ENCODE data around the gene THRSP. TPM values are rescaled to one million over a fixed set of nuclear protein-coding genes. Genes with fewer than 3 reads are reported as not detected.
"Not testable (repeated sequence)": the region's sequence is repeated elsewhere in the genome, so short reads cannot be mapped to it uniquely, and the experiment has no call there.

Gene THRSP
- total RNA-seq, 1 donor from 2014 or later: not detected

- Mint-ChIP-seq H3K36me3 (ENCODE audit: low read depth, unreplicated experiment) (peaks cover 14% of the 10 kb centered on the region), H3K27ac (ENCODE audit: unreplicated experiment) (peak overlapping the region; percentile 87), H3K27me3 (ENCODE audit: unreplicated experiment) (peaks cover 17% of the 10 kb centered on the region), H3K4me1 (ENCODE audit: unreplicated experiment) (peaks cover 42% of the 10 kb centered on the region), H3K9me3 (ENCODE audit: unreplicated experiment) (no peaks in the 10 kb centered on the region), H3K4me3 (ENCODE audit: unreplicated experiment) (peak overlapping the region; percentile 97)
- DNase-seq (ENCODE audit: low spot score): no peak
- TF ChIP-seq CTCF (IDR thresholded peaks at IDR 0.05; ENCODE audit: unreplicated experiment): no peak
Observed at GRCh38 chr11:78080084-78080817, 16.6 kb downstream of the THRSP start.

- DNase-seq (ENCODE audit: low spot score): no peak
- Mint-ChIP-seq H3K9me3 (ENCODE audit: unreplicated experiment) (no peaks in the 10 kb centered on the region), H3K27ac (ENCODE audit: unreplicated experiment) (peak overlapping the region; percentile 54), H3K36me3 (ENCODE audit: low read depth, unreplicated experiment) (peaks cover 14% of the 10 kb centered on the region), H3K4me1 (ENCODE audit: unreplicated experiment) (peaks cover 40% of the 10 kb centered on the region), H3K4me3 (ENCODE audit: unreplicated experiment) (peak overlapping the region; percentile 11), H3K27me3 (ENCODE audit: unreplicated experiment) (peaks cover 17% of the 10 kb centered on the region)
- no peak for TF ChIP-seq CTCF (IDR thresholded peaks at IDR 0.05; ENCODE audit: unreplicated experiment)
Observed at GRCh38 chr11:78080818-78081495, 17.3 kb downstream of the THRSP start.

- H3K27me3 Mint-ChIP-seq (ENCODE audit: unreplicated experiment): peaks cover 17% of the 10 kb centered on the region
- TF ChIP-seq CTCF (IDR thresholded peaks at IDR 0.05; ENCODE audit: unreplicated experiment): no peak
- no peaks in the 10 kb centered on the region for H3K9me3 Mint-ChIP-seq (ENCODE audit: unreplicated experiment)
- H3K4me1 Mint-ChIP-seq (ENCODE audit: unreplicated experiment): peaks cover 39% of the 10 kb centered on the region
- DNase-seq (ENCODE audit: low spot score): no peak
- peak overlapping the region; percentile 6 for H3K4me3 Mint-ChIP-seq (ENCODE audit: unreplicated experiment)
- H3K27ac Mint-ChIP-seq (ENCODE audit: unreplicated experiment): peak overlapping the region; percentile 65
- H3K36me3 Mint-ChIP-seq (ENCODE audit: low read depth, unreplicated experiment): peaks cover 14% of the 10 kb centered on the region
Observed at GRCh38 chr11:78081583-78081982, 17.9 kb downstream of the THRSP start.

- peak overlapping the region; percentile 6 for H3K4me3 Mint-ChIP-seq (ENCODE audit: unreplicated experiment)
- H3K9me3 Mint-ChIP-seq (ENCODE audit: unreplicated experiment): no peaks in the 10 kb centered on the region
- TF ChIP-seq CTCF (IDR thresholded peaks at IDR 0.05; ENCODE audit: unreplicated experiment): no peak
- peaks cover 14% of the 10 kb centered on the region for H3K36me3 Mint-ChIP-seq (ENCODE audit: low read depth, unreplicated experiment)
- H3K27me3 Mint-ChIP-seq (ENCODE audit: unreplicated experiment): peaks cover 19% of the 10 kb centered on the region
- H3K4me1 Mint-ChIP-seq (ENCODE audit: unreplicated experiment): peaks cover 40% of the 10 kb centered on the region
- peak overlapping the region; percentile 65 for H3K27ac Mint-ChIP-seq (ENCODE audit: unreplicated experiment)
- DNase-seq (ENCODE audit: low spot score): no peak
Observed at GRCh38 chr11:78082146-78082545, 18.5 kb downstream of the THRSP start.

- no peaks in the 10 kb centered on the region for H3K9me3 Mint-ChIP-seq (ENCODE audit: unreplicated experiment)
- TF ChIP-seq CTCF (IDR thresholded peaks at IDR 0.05; ENCODE audit: unreplicated experiment): no peak
- H3K4me3 Mint-ChIP-seq (ENCODE audit: unreplicated experiment): no peak overlapping the region
- peaks cover 14% of the 10 kb centered on the region for H3K36me3 Mint-ChIP-seq (ENCODE audit: low read depth, unreplicated experiment)
- H3K27me3 Mint-ChIP-seq (ENCODE audit: unreplicated experiment): peaks cover 19% of the 10 kb centered on the region
- H3K4me1 Mint-ChIP-seq (ENCODE audit: unreplicated experiment): peaks cover 36% of the 10 kb centered on the region
- no peak for DNase-seq (ENCODE audit: low spot score)
- no peak overlapping the region for H3K27ac Mint-ChIP-seq (ENCODE audit: unreplicated experiment)
Observed at GRCh38 chr11:78083021-78083420, 19.4 kb downstream of the THRSP start.

GRCh38 chr11:78084506-78084905 is 20.8 kb downstream of the THRSP start:
- Mint-ChIP-seq H3K36me3 (ENCODE audit: low read depth, unreplicated experiment) (peaks cover 14% of the 10 kb centered on the region), H3K4me1 (ENCODE audit: unreplicated experiment) (peaks cover 31% of the 10 kb centered on the region), H3K27me3 (ENCODE audit: unreplicated experiment) (peaks cover 15% of the 10 kb centered on the region)
- H3K4me3 Mint-ChIP-seq (ENCODE audit: unreplicated experiment); DNase-seq (ENCODE audit: low spot score); H3K27ac Mint-ChIP-seq (ENCODE audit: unreplicated experiment); H3K9me3 Mint-ChIP-seq (ENCODE audit: unreplicated experiment): not testable (repeated sequence)
